Breast epithelium (tissue), 4 donors: Measurements from ENCODE around the gene GRIN2B. TPM values are rescaled to one million over a fixed set of nuclear protein-coding genes. Genes with fewer than 3 reads are reported as not detected.

ENCODE experiments used
- DNase-seq, 2 donors: peaks; one replicate each; pipeline ENCODE4 v3.0.0-alpha.2; 2019; ENCODE audit warnings: low spot score in 2 of 2
- H3K27ac ChIP-seq, 2 donors: fragments of 200-600 bp; sonication (generic) in 1 of 2; one replicate each; pipeline ENCODE4 v1.5.1; 2016 to 2019; ENCODE audit warnings: mild to moderate bottlenecking in 1 of 2
- H3K27me3 ChIP-seq, 2 donors: fragments of 200-600 bp; sonication (generic) in 1 of 2; one replicate each; pipeline versions ENCODE4 v1.5.1 to v1.6.0; 2017 to 2019; ENCODE audit warnings: control low read depth in 1 of 2, mild to moderate bottlenecking in 1 of 2
- H3K36me3 ChIP-seq: fragments of 200-600 bp; one replicate; pipeline ENCODE4 v1.5.1; 2019
- H3K4me1 ChIP-seq, 2 donors: fragments of 200-600 bp; sonication (generic); one replicate each; pipeline ENCODE4 v1.5.1; 2016 to 2019; ENCODE audit warnings: control low read depth in 1 of 2
- H3K4me3 ChIP-seq, 3 donors: fragments of 200-600 bp; sonication (generic); 1 replicate in 2 of 3; 2 replicates in 1 of 3; pipeline ENCODE4 v1.5.1; 2016 to 2019; ENCODE audit warnings: mild to moderate bottlenecking in 3 of 3, moderate library complexity in 2 of 3
- H3K9me3 ChIP-seq, 2 donors: fragments of 200-600 bp; sonication (generic) in 1 of 2; one replicate each; pipeline ENCODE4 v1.5.1; 2016 to 2019; ENCODE audit warnings: control low read depth in 1 of 2
- POLR2A ChIP-seq: fragments of 450-650 bp; IDR thresholded peaks from one replicate; pipeline ENCODE4 v1.6.1; 2016; ENCODE audit warnings: antibody characterized with exemption, mild to moderate bottlenecking, moderate library complexity
- POLR2AphosphoS5 ChIP-seq, 3 donors: sonication (generic); formaldehyde crosslinking; IDR thresholded peaks; one replicate each; pipeline ENCODE4 v1.6.1; 2017; ENCODE audit warnings: antibody characterized with exemption in 3 of 3
- intact Hi-C: fragments of 100-400 bp; cut with DNase I; formaldehyde crosslinking; loops from one replicate; pipeline ENCODE4 v1.15.1; 2023; ENCODE audit warnings: low total_unique reads
- total RNA-seq, 3 donors: library from RNA; depleted of rRNA; stranded (reverse); fragments of >200 nt; gene quantifications; one replicate each; pipeline ENCODE4 v1.1.0, GENCODE V29; 2016
- TF ChIP-seq, protein P1 (sequence below), 3 donors: fragments of 450-650 bp; IDR thresholded peaks; one replicate each; pipeline ENCODE4 v1.5.1; 2016 to 2017; ENCODE audit warnings: antibody characterized with exemption in 3 of 3, mild to moderate bottlenecking in 3 of 3, moderate library complexity in 3 of 3

GRIN2B gene
- total RNA-seq, 3 donors from 2014 or later: 0.16 to 3.3 (median 0.59) TPM

DNA sequence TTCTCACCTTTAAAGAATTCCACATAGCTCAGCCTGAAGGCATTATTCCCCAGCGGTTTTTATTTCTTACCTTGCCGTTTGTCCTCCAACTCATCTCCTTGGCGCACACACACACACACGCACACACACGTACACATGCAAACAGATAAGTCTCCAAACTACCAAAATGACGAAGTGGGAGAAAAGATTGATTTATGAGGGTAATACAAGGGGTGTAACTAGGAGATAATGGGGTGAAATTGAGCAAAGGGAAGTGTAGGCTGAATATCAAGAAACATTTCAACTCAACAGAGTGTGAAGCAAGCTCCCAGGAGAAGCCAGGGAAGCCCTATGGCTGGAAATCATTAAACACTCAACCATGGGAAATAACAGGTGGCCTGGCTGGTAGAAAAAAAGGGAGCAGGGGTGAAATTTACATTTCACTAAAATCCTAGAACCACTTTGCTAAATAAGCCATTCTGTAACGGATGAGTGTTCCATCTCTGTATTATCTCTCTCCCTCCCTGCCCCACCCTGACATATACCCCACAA lies 41.0 kb downstream of the GRIN2B start:
- H3K4me3 ChIP-seq: no peak overlapping the region
- intact Hi-C loops: no loop called here
- TF ChIP-seq, protein P1, sequence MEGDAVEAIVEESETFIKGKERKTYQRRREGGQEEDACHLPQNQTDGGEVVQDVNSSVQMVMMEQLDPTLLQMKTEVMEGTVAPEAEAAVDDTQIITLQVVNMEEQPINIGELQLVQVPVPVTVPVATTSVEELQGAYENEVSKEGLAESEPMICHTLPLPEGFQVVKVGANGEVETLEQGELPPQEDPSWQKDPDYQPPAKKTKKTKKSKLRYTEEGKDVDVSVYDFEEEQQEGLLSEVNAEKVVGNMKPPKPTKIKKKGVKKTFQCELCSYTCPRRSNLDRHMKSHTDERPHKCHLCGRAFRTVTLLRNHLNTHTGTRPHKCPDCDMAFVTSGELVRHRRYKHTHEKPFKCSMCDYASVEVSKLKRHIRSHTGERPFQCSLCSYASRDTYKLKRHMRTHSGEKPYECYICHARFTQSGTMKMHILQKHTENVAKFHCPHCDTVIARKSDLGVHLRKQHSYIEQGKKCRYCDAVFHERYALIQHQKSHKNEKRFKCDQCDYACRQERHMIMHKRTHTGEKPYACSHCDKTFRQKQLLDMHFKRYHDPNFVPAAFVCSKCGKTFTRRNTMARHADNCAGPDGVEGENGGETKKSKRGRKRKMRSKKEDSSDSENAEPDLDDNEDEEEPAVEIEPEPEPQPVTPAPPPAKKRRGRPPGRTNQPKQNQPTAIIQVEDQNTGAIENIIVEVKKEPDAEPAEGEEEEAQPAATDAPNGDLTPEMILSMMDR (IDR thresholded peaks at IDR 0.05): no peak
- TF ChIP-seq POLR2A (no peak), POLR2AphosphoS5 (IDR thresholded peaks at IDR 0.05) (no peak)
- no peaks in the 10 kb centered on the region for H3K27me3 ChIP-seq
- DNase-seq: no peak
- peaks cover 0 to 13% of the 10 kb centered on the region in 2 donors for H3K9me3 ChIP-seq
- no peaks in the 10 kb centered on the region for H3K36me3 ChIP-seq
- H3K4me1 ChIP-seq: no peaks in the 10 kb centered on the region
- no peak overlapping the region for H3K27ac ChIP-seq

DNA sequence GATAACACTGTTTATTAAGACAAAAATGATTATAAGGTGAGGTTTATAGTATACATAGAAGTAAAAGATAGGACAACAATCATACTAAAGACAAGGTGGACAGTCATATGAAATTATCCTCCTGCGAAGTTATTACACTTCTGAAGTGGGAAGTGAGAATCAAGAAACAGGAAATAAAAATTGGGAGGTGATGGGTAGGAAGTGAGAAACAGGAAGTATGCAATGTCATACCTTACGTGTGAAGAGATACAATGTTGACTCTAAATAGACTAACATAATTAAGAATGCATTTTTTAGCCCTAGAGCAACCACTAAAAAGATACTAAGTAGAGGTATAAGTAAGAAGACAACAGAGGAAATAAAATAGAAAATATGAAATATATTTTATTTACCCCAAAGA lies 43.7 kb downstream of the GRIN2B start:
- H3K9me3 ChIP-seq: peaks cover 0 to 13% of the 10 kb centered on the region in 2 donors
- intact Hi-C loops: no loop called here
- H3K36me3 ChIP-seq: no peaks in the 10 kb centered on the region
- H3K4me1 ChIP-seq: no peaks in the 10 kb centered on the region
- TF ChIP-seq POLR2A: no peak
- TF ChIP-seq, protein P1 (IDR thresholded peaks at IDR 0.05): no peak
- TF ChIP-seq POLR2AphosphoS5 (IDR thresholded peaks at IDR 0.05): no peak
- no peak overlapping the region for H3K4me3 ChIP-seq
- no peak overlapping the region for H3K27ac ChIP-seq
- DNase-seq: no peak
- no peaks in the 10 kb centered on the region for H3K27me3 ChIP-seq

DNA sequence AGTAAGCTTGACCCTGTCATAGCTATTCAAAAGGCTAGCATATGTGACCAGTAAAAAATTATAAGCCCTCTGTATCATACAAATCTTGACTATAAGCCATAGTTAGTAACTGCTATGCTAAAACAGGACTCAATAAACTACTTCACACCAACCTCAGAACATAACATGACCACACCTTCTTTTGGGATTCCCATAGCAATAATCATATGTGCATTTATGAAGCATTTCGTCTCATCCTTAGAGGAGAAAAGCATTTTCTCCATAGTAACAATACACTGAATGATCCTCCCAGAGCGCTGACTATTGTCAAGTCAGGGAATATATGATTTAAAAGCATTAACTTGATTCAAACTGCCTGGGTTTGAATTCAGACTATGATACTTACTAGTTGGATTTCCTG lies 46.2 kb downstream of the GRIN2B start:
- TF ChIP-seq, protein P1 (IDR thresholded peaks at IDR 0.05): no peak
- TF ChIP-seq POLR2A (no peak), POLR2AphosphoS5 (IDR thresholded peaks at IDR 0.05) (no peak)
- H3K27ac ChIP-seq: no peak overlapping the region
- no peaks in the 10 kb centered on the region for H3K27me3 ChIP-seq
- intact Hi-C loops: no loop called here
- no peak overlapping the region for H3K4me3 ChIP-seq
- H3K36me3 ChIP-seq: no peaks in the 10 kb centered on the region
- no peak for DNase-seq
- no peaks in the 10 kb centered on the region for H3K4me1 ChIP-seq
- H3K9me3 ChIP-seq: peaks cover 0 to 13% of the 10 kb centered on the region in 2 donors
